Stimulated activated CD4-positive, alpha-beta T cell treated with anti-CD3 and anti-CD28 coated beads, Interleukin-2, amount 100 ng/mL, for 4 hours (primary cell): ENCODE results near the gene PLBD2.

Experiments used
- DNase-seq: peaks from one replicate; pipeline ENCODE4 v3.0.0-alpha.2; 2020; ENCODE audit warnings: low read depth

The PLBD2 gene

GRCh38 chr12:113420996-113421595 lies 62.7 kb downstream of the PLBD2 start:
- no peak for DNase-seq

- no peak for DNase-seq
Observed at GRCh38 chr12:113422030-113422885, 63.9 kb downstream of the PLBD2 start, which contains the start of gene SDSL. TSS of gene SDSL (plus strand) at chr12:113422380. CDS start at chr12:113427983, 5,603 bp downstream.

- DNase-seq: no peak
Observed at GRCh38 chr12:113422886-113423669, 64.7 kb downstream of the PLBD2 start.

GRCh38 chr12:113424456-113424855 lies 66.1 kb downstream of the PLBD2 start:
- no peak for DNase-seq

- DNase-seq: peak; percentile 8
Observed at GRCh38 chr12:113424915-113425823, 66.8 kb downstream of the PLBD2 start.

- no peak for DNase-seq
Observed at GRCh38 chr12:113425960-113426453, 67.6 kb downstream of the PLBD2 start.

- DNase-seq: no peak
Observed at GRCh38 chr12:113427882-113428281, 69.5 kb downstream of the PLBD2 start.

GRCh38 chr12:113428482-113428881 lies 70.1 kb downstream of the PLBD2 start:
- no peak for DNase-seq

GRCh38 chr12:113432986-113433385 lies 74.6 kb downstream of the PLBD2 start:
- DNase-seq: no peak

GRCh38 chr12:113435367-113435766 lies 77.0 kb downstream of the PLBD2 start:
- DNase-seq: no peak

- DNase-seq: no peak
Observed at GRCh38 chr12:113436586-113436985, 78.2 kb downstream of the PLBD2 start.

- no peak for DNase-seq
Observed at GRCh38 chr12:113436993-113437728, 78.8 kb downstream of the PLBD2 start.

- no peak for DNase-seq
Observed at GRCh38 chr12:113437729-113438100, 79.3 kb downstream of the PLBD2 start.

- no peak for DNase-seq
Observed at GRCh38 chr12:113438523-113439300, 80.3 kb downstream of the PLBD2 start.

- DNase-seq: no peak
Observed at GRCh38 chr12:113439301-113439597, 80.9 kb downstream of the PLBD2 start.

GRCh38 chr12:113439606-113440030 lies 81.2 kb downstream of the PLBD2 start:
- no peak for DNase-seq

- no peak for DNase-seq
Observed at GRCh38 chr12:113440336-113440735, 81.9 kb downstream of the PLBD2 start.
